ENCODE measurements around the gene NELL1. TPM values are rescaled to one million over a fixed set of nuclear protein-coding genes. Genes with fewer than 3 reads are reported as not detected.

The NELL1 gene
- total RNA-seq, 1 donor from 2014 or later, result not detected

DNA sequence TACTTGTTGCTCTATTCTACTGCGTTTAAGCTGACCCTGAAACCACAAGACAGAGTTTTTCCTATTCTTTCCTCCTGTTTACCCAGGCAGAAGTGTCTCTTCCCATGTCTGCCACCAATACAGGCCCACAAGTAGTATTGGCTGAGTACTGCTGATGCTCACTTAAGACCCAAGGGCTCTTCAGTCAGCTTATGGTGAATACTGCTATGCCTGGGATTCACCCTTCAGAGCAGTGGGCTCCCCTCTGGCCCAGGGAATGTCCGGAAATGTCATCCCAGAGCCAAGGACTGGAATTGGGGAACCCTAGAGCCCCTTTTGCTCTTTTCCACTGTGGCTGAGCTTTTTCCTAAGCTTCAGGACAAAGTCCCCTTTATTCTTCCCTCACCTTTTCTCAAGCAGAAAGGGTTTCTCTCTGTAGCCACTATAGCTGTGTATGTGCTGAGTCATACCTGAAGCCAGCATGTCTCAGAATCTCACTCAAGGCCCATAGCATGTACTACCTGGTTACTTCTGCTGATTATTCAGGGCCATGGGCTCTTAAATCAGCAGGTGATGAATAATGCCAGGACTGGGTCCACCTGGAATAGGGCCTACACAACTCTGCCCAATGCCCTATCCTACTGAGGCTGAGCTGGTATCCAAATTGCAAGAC, 777.7 kb downstream of the NELL1 start:
- H3K9me3 Mint-ChIP-seq, result peaks cover 5% of the 10 kb centered on the region
- intact Hi-C loops (cut with micrococcal nuclease), result no loop called here
- ChIA-PET POLR2A (no interaction called here), CTCF (no interaction called here)
- ATAC-seq (ENCODE audit: low read depth) (no peak), DNase-seq (no peak)
- H3K36me3 Mint-ChIP-seq (ENCODE audit: low read depth), result no peaks in the 10 kb centered on the region
- TF ChIP-seq, protein P1, sequence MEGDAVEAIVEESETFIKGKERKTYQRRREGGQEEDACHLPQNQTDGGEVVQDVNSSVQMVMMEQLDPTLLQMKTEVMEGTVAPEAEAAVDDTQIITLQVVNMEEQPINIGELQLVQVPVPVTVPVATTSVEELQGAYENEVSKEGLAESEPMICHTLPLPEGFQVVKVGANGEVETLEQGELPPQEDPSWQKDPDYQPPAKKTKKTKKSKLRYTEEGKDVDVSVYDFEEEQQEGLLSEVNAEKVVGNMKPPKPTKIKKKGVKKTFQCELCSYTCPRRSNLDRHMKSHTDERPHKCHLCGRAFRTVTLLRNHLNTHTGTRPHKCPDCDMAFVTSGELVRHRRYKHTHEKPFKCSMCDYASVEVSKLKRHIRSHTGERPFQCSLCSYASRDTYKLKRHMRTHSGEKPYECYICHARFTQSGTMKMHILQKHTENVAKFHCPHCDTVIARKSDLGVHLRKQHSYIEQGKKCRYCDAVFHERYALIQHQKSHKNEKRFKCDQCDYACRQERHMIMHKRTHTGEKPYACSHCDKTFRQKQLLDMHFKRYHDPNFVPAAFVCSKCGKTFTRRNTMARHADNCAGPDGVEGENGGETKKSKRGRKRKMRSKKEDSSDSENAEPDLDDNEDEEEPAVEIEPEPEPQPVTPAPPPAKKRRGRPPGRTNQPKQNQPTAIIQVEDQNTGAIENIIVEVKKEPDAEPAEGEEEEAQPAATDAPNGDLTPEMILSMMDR (IDR thresholded peaks at IDR 0.05), result no peak
- no peaks in the 10 kb centered on the region for H3K4me1 Mint-ChIP-seq
- no peak overlapping the region for H3K4me3 Mint-ChIP-seq
- H3K27me3 Mint-ChIP-seq, result no peaks in the 10 kb centered on the region
- no peak overlapping the region for H3K27ac Mint-ChIP-seq

DNA sequence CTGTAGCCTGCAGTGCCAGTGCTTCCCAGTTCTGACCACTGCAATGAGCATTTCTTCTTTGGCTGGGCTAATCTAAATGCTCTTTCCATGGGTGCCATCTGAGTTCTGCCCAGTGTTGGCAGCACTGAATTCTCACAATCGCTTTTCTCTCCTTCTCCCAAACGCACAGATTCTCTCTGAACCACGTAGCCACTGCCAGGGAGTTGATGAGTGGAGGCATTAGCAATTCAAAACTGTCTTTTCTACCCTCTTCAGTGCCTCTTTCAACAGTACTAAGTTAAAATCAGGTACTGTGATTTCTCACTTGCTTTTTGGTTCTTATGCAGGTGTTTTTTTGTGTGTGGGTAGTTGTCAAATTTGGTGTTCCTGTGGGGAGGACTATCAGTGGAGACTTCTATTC, 778.5 kb downstream of the NELL1 start:
- no peak for ATAC-seq (ENCODE audit: low read depth)
- Mint-ChIP-seq H3K36me3 (ENCODE audit: low read depth) (no peaks in the 10 kb centered on the region), H3K9me3 (peaks cover 5% of the 10 kb centered on the region), H3K27me3 (no peaks in the 10 kb centered on the region), H3K27ac (no peak overlapping the region), H3K4me3 (no peak overlapping the region), H3K4me1 (no peaks in the 10 kb centered on the region)
- no peak for DNase-seq
- ChIA-PET POLR2A (no interaction called here), CTCF (no interaction called here)
- TF ChIP-seq, protein P1 (IDR thresholded peaks at IDR 0.05), result no peak
- intact Hi-C loops (cut with micrococcal nuclease), result no loop called here

DNA sequence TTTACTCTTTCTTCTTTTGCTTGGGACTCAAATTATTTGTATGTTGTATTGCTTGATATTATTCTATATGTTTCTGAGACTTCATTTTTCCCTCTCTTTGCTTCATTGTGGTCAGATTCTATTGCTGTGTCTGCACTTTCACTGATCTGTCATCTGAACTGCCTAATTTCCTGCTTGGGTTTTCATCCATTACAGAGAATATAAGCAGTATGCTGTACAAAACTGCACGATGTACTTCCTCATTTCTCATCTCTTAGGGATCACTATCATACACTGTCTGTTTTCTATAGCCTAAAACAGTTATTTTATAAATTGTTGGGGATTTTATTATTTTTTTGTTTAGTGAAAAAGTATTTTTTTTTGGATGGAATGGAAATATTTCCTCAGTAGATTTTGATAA, 786.8 kb downstream of the NELL1 start:
- DNase-seq (no peak), ATAC-seq (ENCODE audit: low read depth) (no peak)
- ChIA-PET CTCF (no interaction called here), POLR2A (no interaction called here)
- TF ChIP-seq, protein P1 (IDR thresholded peaks at IDR 0.05), result no peak
- Mint-ChIP-seq H3K27me3 (no peaks in the 10 kb centered on the region), H3K36me3 (ENCODE audit: low read depth) (no peaks in the 10 kb centered on the region), H3K27ac (no peak overlapping the region), H3K4me3 (no peak overlapping the region), H3K9me3 (no peaks in the 10 kb centered on the region), H3K4me1 (no peaks in the 10 kb centered on the region)
- intact Hi-C loops (cut with micrococcal nuclease), result no loop called here

DNA sequence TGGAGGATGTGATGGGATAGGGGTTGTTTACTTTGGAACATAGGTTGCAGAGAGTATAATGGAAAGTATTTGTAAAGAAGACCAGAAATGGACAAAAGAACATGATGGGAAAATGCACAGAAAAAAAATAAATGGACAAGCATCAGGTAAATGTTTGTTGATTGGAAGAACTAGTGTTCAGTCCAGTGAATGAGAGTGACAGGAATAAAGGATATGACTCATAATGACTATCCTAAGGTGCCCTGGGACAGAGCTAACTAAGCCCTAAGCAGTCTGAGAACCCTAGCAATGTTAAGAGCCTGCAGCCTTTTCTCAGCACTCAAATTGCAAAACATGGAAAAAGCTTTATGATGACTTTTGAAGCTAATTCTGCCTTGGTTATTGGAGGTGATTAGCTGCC, 790.7 kb downstream of the NELL1 start:
- intact Hi-C loops (cut with micrococcal nuclease), result no loop called here
- ChIA-PET CTCF (no interaction called here), POLR2A (no interaction called here)
- Mint-ChIP-seq H3K4me3 (no peak overlapping the region), H3K36me3 (ENCODE audit: low read depth) (no peaks in the 10 kb centered on the region), H3K4me1 (no peaks in the 10 kb centered on the region), H3K27me3 (no peaks in the 10 kb centered on the region), H3K9me3 (no peaks in the 10 kb centered on the region), H3K27ac (no peak overlapping the region)
- ATAC-seq (ENCODE audit: low read depth), result no peak
- TF ChIP-seq, protein P1 (IDR thresholded peaks at IDR 0.05), result no peak
- DNase-seq, result no peak

DNA sequence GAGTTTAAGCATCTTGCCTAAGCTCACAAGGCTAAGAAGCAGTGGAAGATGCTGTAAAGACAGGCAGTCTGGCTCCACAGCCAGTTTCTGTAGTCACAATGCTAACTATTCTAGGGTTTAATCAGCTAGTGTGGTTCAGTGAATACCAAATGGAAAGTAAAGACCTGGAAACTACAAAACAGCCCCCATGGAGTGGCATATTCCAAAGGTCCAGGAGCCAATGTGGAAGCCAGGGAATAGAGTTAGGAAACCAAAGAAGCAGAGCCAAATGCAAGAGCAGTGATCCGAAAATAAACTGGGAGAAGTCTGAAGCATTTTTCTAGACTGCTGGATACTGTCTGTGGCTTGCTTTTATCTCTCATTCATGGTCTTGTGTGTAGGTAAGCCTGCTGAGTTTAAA, 792.3 kb downstream of the NELL1 start:
- intact Hi-C loops (cut with micrococcal nuclease), result no loop called here
- no peak overlapping the region for H3K27ac Mint-ChIP-seq
- ChIA-PET CTCF (no interaction called here), POLR2A (no interaction called here)
- no peaks in the 10 kb centered on the region for H3K27me3 Mint-ChIP-seq
- peaks cover under 1% of the 10 kb centered on the region for H3K9me3 Mint-ChIP-seq
- no peak overlapping the region for H3K4me3 Mint-ChIP-seq
- TF ChIP-seq, protein P1 (IDR thresholded peaks at IDR 0.05), result no peak
- ATAC-seq (ENCODE audit: low read depth), result no peak
- no peaks in the 10 kb centered on the region for H3K36me3 Mint-ChIP-seq (ENCODE audit: low read depth)
- no peak for DNase-seq
- H3K4me1 Mint-ChIP-seq, result no peaks in the 10 kb centered on the region
